Measurements from ENCODE around the gene TSPAN18.

DNA sequence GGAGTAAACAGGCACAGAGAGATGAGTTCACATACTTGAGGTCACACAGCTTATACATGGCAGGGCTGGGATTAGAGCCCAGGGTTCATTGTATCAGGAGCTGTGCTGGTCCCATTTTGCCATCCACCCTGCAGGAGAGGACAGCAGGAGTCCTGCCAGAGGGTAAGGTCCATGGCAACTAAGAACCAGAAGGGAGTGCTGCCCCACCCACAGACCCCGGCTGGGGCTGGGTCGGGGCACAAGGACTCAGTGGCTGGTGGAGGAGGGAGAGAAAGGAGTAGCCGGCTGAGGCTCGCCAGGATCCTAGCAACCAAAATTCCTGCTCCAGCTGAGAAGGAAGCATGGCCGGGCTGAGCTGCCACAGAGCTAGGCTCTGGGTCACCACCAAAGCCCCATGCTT is 249.8 kb downstream of the TSPAN18 start:
- TF ChIP-seq TARDBP (IDR thresholded peaks at IDR 0.05; ENCODE audit: borderline replicate concordance), result no peak
- no peak for TF ChIP-seq EZH2 (IDR thresholded peaks at IDR 0.05; ENCODE audit: borderline replicate concordance, control insufficient read depth, low read depth, low read length)
